Measurements from ENCODE around the gene SPTBN1. TPM values are rescaled to one million over a fixed set of nuclear protein-coding genes. Genes with fewer than 3 reads are reported as not detected.

The SPTBN1 gene
- total RNA-seq = 275 and 355 TPM in 2 replicates

DNA sequence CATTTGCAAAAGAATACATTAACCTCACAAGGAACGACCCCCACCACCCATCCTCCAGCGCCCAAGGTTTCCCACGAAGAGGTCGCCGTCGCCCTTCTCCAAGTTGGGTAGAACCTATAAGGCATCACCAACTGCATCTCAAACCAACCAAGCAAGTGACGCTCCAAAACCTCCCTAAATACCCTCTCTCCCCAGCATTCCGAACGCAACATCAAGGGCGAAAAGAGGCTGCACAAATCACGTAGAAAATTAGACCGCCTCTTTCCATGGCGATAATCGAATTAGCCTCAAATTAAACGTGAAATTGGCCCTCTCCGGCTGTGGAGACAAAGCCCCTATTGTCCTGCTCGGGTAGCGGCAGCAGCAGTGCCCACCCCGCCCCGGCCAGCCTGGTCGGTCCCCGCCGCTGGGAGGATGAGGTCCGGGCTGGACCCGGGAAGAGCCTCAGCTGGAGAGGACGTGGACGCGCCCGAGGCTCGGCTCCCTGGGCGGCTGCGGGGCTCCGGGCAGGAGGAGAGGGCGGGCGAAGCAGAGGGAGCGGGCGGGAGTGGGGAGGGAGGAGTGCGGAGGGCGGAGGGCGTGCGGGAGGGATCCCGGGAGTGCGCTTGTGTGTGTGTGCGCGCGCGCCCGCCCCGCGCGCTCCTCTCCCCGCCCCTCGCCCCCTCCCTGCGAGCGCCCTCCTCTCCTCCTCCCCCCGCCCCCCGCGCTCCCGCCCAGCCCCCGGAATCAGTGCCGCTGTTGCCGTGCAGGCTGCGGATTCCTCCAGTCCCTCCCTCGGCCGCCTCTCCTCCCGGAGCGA lies at the start of gene SPTBN1:
SPTBN1 (plus strand) TSS at position 765 of the 799 bp plus-strand sequence. CDS start 70,092 bp downstream, outside the sequence.

Other genes starting within 250 kb of the SPTBN1 start
- gene TSPYL6, start 200.1 kb upstream of the SPTBN1 start, total RNA-seq = under 0.01 TPM in 1 of 2 replicates, not detected in the other

Measured in articular chondrocyte of knee joint (primary cell).